HG02798 (cell line): ENCODE data around the gene RGS12.

ENCODE experiments used
- ATAC-seq: cut with Tn5 transposase; IDR thresholded peaks from one replicate; pipeline ENCODE4 v1.9.1; 2021; ENCODE audit warnings: mild to moderate bottlenecking; ENCODE audit not compliant: unreplicated experiment, poor library complexity

The RGS12 gene

DNA sequence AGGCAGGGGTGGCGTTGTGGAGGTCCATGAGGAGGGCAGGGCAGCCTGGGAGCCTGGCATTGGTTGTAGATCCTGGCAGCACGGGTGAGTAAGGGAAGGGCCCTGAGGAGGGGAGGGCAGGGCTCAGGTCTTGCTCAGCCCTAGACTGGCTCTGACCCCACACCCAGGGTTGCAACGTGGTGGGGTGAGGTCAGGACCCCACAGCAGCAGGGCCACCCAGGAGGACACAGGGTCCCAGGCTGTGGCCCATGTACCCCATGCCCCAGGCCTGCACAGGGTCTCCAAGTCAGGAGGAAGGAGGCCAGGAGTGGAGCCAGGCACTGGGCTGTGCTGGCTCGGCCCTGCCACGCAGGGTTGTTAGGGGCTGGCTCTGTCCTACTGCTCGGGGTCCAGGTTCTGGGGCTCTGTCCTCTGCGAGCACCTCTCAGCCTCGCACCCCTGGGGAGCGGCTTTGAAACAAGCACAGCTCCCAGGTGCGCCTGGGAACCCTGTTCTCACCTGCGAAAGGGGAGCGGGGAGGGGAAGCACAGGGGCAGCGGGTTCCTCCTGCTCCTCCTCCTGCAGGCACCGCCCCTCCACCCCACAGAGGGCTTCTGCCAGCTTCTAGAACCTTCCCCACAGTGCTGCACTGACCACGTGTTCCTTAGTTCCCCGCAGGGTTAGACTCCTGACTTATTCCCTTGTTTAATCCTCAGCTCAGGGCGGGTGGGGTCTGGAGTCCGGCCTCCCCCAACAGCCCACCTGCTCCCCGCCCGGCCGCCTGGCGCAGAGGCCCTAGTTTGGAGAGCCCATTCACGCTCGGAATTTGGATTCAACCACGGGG, 23.5 kb upstream of the RGS12 start:
- no peak for ATAC-seq

DNA sequence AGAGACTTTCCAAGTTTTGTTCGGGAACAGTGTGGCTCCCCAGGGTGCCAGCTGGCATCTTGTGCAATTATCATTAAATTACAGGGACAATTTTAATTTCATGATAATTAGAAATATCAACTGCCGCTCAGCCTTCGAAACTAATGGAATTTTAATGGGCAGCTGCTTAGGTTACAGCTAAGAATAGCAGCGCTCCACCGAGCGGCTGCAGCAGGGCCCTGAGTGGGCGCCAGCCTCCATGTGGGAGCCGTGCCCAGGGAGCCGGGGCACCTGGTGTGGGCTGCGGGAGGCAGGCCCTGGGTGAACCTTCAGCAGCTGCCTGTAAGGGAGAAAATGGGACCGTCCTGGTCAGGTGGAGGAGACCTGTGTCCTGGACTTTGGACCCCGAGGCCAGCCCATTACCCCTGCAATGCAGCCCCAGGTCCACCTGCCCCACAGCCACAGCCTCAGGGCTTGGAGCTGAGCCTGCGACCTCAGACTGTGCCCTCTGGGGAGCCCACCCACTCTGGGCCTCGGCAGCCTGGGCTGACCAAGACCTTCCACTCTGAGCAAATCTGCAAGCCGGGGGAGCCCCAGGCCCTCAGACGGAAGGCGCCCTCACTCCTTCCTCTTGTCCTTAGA, 22.7 kb upstream of the RGS12 start:
- no peak for ATAC-seq

DNA sequence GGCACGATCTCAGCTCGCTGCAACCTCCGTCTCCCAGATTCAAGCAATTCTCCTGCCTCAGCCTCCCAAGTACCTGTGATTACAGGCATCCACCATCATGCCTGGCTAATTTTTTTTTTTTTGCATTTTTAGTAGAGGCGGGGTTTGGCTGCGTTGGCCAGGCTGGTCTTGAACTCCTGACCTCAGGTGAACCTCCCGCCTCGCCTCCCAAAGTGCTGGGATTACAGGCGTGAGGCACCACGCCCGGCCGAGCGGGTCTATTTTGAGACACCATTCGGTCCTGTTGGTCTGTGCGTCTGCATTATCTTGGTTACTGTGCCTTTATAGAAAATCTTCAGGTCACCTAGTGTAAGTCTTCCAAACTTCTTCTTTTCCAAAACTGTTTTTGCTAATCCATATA, 21.7 kb upstream of the RGS12 start:
- ATAC-seq = no peak

DNA sequence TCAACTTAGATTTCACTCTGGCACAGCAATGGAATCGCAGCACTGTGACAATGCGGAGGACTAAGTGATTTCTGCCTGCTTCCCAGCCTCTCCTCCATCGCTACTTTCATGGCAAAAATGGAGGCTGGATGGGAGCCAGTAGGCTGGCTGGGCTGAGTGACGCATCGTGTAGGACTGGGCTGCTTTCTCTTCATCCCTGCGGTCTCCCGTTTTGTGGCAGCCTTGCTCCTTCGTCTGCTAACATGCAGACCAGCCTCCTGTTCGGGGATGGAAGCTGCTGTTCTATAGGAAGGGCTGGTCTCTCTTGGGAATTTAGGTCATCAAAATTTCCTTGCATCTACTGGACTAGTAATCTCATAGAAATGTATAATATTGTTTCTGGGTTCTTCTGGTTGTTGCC, 15.8 kb upstream of the RGS12 start:
- no peak for ATAC-seq

DNA sequence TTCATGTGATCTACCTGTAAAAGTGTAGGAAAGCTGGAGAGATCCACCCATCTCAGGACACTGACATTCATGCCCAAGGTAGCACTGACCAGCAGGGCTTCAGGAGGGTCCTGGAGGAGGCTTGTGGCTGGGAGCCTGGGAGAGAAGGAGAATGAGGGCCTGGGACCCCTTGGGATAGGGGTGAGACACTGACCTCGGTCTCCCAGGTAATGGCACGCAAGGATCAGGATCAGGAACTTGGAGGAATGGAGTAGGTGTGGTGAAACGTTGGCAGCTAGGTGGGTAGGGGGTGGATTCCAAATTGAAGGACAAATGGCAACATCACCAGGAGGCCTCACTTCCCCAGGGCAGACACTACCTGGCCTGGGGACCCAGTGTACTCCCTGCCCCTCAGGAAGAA, 12.4 kb upstream of the RGS12 start:
- ATAC-seq = no peak

DNA sequence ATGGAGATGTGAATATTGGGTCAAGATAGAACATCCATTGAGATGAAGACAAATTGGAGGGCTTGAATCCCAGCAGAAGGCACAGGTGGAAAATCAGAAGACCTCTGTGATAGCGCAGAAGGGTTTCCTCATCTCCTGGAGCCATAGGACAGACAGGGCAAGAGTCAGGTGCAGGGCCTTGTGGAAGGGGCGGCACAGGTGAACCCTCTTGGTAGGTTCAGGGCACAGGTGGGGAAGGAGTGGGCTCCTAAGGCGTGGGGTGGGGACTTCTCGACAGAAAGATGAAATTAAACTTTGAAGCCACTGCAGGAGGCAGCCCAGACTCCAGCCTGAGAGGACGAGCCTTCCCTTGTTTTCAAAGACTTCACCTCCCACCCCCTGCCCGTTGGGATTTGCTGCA, 9.3 kb upstream of the RGS12 start:
- no peak for ATAC-seq

DNA sequence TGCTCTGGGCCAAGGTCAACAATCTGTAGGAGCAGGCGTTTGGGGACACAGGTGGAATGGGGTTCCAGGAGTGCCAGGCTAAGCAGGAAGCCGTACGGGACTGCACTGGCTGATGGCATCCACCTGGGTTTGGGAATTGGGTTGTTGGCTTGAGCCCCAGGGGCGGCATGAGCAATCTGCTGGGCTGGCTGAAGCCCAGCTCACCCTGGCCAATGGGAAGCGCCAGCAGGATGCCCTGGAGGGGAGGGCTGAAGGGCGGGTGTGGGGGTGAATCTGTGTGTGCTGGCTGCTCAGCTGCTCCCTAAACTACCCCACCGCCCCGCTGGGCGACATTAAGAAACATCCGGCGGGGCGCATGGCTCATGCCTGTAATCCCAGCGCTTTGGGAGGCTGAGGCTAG, 8.9 kb upstream of the RGS12 start:
- ATAC-seq = no peak

DNA sequence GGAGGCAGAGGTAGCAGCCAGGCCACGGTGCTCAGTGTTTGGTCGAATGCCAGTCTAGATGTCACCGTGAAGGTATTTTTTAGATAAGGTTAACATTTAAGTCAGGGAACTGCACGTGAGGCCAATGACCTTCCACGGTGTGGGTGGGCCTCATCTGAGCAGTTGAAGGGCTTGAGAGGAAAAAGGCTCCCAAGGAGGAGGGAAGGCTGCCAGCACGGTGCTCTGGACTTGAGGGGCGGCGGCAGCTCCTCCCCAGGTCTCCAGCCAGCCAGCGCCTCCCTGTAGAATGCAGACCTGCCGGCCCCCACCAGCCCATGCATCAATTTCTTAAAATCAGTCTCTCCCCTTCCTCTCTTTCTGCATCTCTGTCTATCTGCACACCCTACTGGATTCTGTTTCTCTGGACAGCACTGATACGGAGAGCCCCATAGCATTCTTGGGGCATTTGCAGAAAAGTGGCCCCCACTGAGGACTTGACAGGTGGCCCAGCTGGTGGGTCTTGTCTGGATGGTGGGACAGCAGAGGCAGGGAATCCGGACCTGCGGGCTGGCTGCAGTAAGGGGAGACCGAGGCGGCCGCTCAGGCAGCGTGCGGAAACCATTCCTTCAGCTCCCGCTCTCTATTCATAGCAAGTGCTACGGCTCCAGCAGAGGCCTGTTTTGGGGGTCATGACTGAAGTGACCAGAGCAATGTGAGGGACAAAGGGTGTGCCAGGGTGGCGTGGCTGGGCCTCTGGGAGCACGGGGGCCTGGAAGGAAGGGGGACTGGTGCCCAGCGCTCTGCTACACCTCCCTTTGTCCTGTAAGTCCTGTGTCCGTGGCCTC, 7.9 kb upstream of the RGS12 start:
- no peak for ATAC-seq

DNA sequence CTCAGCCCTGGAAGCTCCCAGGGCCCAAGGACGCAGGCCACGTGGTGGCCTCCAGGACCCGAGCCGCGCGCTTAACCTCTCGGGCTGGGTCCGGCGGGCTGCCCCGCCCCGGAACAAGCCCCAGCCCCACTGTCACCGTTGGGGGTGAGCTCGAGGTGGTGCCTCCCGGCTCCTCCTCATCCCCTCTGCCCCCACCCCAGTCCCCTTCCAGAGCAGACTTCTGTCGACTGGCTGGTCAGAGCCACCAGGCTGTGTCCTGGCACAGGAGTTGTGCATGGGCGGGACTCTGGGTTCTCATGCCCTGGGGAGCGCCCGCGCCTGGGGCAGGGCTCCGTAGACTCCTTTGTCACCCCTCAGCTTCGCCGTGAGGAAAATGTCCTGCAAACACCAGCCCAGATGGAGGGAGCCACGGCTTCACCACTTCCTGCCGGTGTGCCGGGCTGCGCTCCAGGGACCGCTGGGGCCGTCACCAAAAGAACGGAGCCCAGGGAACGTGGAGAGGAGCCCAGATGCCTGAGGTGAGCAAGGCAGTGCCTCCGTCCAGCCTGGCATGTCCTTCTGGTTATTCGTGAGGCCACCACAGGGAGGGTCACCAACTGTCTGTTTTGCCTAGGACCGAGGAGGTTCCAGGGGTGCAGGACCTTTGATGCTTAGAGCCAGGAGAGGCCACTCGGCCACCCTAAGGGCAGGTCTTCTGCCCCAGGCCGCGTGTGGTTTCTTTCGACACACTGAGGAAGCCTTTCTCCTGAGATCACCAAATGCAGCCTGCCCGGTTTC, 7.1 kb upstream of the RGS12 start:
- peak; percentile 89 for ATAC-seq

DNA sequence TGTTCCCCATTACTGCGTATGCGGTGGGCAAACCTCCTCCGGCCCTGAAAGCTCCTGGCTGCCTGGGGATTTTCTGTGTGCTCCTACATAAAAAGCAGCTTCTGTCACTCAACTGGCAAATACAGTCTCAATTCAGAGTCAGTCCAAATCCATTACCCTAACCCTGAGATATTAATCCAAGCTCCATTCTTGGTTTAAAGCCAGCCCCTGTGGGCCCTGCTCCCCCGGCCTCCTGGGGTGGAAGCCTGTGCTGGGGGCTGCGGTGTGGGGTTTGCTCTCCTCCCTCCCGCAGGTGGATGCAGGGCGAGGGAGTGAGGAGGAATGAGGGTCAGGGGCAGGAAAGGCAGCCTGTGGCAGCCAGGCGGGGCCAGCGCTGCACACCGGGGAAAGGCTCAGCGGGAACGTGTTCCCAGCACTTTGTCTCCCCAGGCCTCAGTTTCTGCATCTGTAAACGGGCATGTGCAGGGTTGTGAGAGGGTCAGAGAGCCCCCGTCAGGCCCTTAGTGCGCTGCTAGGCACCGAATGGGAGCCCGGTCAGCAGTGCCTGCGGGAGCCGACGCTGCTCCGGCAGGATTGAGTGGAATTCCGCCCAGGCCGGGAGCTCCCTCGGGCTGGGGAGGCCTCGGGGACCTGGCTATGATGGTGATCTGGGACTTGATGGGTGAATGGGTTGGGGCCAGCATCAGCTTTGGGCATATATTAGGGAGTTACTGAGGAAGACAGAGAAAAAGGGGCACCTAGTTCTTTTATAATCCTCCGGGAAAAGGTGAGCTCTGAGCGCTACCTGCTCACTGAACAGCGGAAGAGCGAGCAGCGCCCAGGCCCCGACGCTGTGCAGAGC, 6.3 kb upstream of the RGS12 start:
- ATAC-seq = no peak

DNA sequence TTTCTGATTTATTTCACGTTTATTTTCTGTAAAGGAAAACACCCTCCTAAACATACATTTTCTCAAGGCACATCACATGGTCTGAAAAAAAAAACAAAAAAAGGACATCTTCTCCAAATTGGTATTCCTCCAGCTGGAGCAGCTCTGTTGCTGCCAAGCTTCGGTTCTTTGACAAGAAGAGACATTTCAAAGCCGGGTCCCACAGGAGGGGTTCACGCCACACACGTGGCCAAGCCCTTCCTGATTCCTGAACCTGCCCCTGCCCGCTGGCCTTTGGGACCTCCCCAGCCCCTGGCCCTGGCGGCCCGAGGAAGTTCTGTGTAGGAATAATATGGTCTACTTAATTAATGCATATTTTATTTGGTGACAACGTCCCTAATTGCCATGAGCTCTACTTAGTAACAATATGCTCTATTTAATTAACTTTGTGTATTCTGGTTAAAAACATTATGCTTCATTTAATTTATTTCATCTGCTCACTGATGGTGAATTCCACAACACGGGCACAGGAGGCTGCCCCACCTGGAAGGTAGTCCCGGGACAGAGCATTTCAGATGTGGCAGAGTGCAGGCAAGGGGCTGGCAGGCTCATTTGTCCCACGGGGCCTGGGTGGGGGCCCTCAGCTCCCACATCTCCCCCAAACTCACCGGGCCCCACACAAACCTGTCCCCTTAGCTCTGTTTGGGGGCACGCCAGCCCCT, 5.4 kb upstream of the RGS12 start:
- no peak for ATAC-seq

DNA sequence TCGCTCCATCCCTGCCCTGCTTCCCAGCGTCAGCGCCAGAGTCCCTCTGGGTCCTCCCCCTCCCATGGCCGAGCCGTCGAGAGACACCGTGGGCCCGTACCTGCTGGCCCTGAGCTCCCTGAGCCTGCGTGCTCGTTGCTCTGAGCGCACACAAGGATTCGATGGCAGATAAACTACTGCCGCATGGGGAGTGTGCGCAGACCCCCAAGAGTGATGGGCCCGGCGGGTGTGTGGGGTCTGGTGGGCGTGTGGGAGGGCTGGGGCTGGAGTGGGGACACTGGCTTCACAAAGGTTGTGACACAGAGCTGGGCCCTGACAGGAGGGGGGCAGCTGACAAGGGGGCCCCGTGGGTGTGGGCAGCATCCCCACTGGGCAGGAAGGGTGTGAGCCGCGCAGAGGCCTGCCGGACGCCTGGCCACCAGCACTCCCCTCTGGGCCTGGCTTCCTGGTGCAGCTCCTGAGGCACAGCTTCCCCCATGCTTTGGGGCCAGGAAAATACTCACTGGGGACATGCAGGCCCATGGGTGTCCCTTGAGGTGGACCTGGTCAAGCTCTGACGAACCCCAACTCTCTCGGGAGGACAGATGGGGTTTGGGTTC, 4.8 kb upstream of the RGS12 start:
- no peak for ATAC-seq

DNA sequence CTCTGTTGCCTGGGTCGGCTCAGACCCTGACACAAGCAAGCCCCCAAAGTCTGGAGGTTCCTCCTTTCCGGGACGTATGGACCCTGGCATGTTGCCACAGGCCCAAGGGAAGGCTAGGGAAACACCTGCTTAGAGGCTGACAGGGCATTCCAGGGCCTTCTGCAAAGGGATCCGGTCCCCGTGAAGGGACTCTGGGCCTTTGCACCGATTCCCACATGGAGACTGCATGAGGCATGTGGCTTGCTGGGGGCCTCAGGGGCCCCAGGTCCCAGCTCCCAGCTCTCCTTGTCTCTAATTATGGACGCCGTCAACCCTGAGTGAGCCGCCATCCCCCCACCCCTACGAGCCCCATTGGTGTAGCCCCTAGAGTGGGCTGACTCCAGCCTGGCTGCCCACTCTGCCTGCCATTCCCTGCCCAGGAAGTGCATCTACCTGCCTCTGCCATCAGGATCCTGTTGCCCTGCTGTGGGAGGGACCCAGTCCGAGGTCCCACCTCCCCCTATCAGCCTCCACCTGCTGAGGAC, 4.2 kb upstream of the RGS12 start:
- no peak for ATAC-seq

DNA sequence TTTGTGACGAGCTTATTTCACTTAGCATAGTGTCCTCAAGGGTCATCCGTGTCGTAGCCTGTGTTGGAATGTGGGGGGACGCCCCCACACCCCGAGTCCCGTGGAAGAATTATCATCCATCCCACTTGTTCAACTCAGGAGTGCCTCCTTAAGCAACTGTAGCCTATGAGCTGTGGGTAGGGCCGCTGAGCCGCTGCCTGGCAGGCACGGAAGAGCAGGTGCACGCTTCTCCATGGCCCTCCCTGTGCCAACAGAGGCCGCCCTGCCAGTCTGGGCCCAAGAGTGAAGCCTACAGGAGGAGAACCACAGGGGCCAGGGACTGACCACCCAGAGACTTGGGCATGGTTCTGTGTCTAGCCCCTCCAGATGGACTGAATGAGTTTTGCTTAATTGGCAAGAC, 2.3 kb upstream of the RGS12 start:
- no peak for ATAC-seq

DNA sequence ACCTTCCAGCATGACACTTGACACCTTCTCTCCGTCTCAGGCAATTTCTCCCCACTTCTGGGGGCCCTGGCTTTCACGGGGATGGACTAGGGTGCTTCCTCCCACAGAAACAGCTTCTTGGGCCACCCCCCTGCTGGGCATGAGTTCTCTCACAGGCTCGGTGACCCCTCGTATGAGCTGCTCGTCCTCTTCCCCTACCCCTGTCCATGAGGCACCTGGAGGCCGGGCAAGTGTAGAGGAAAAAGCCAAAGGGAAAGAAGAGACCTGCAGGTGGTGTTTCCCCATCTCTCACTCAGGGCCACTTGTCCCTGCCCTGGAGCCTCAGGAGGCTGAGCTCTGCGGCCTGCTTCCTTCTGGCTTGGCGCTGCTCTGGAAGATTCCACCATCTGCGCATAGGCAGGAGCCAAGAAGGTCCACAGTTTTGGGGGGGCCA, 1.9 kb upstream of the RGS12 start:
- ATAC-seq = no peak

DNA sequence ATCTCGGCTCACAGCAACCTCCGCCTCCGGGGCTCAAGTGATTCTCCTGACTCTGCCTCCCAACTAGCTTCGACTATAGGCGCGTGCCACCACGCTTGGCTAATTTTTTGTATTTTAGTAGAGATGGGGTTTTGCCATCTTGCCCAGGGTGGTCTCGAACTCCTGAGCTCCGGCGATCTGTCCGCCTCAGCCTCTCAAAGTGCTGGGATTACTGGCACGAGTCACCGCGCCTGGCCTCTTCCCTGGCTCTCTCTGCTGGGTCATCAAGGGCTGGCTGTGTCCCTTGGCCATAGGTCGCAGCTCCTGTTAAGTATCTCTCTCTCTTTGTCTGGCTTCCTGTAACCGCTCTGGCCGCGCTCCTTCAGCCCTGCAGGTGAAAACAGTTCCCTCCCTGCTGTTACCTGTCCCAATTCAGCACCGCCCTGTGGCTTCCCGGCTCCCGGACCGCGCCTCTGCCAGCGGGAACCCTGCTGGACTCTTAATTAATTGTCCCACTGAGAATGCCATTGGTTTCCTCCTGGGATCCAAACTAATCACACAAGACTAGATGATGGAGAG, 1.3 kb upstream of the RGS12 start:
- ATAC-seq = no peak

DNA sequence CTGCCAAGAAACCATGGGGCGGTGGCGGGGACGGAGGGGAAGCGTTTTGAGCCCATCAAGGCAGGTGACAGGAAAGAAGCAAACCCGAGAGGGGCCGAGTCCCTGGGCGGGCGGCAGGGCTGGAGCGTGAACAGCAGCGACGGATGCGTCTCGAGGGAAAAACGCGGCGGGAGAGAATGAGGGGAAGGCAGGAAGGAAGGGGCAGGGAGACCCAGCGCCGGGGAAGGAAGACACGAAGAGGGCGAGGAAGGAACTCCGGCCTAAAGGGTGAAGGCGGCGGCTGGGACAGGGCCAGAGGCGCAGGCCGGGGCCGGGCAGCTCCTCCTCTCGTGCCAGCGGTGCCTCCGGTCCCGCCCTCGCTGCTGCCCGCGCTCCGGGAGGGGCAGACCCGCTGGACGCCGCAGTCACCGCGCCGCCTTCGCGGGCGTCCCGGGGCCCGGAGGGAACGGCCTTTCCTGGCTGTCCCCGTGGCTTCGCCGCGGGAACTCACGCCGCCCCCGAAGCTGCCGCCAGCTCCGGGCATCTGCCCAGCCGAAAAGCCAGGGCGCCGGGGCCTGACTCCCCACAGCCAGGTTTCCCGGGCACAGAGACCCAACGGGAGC, 751 bp upstream of the RGS12 start:
- peak; percentile 24 for ATAC-seq
